AG04449 (cell line): ENCODE measurements around the gene ZSWIM8.
"Not testable (repeated sequence)": the region's sequence is repeated elsewhere in the genome, so short reads cannot be mapped to it uniquely, and the experiment has no call there.

Experiments
- CTCF ChIA-PET: fragments of 350-600 bp; formaldehyde crosslinking; extraction: SDS; loops from one replicate; lab custom pipeline; 2021; ENCODE audit warnings: antibody characterized with exemption; lab: Yijun Ruan, JAX
- POLR2A ChIA-PET: fragments of 400-600, 350-600 bp; formaldehyde crosslinking; extraction: SDS; loops from one replicate; lab custom pipeline; 2020; ENCODE audit warnings: antibody characterized with exemption, inconsistent platforms; lab: Yijun Ruan, JAX
- DNase-seq: peaks from one replicate; pipeline ENCODE4 v3.0.0-alpha.2; 2010; ENCODE audit warnings: low read depth, low spot score
- H3K4me3 ChIP-seq: 2 replicates; pipeline ENCODE4 v1.5.1; 2011; ENCODE audit warnings: low read depth, mild to moderate bottlenecking, control low read depth, low read length
- TF ChIP-seq, protein P1 (sequence below): IDR thresholded peaks from one replicate; pipeline ENCODE4 v1.5.1; 2011; ENCODE audit warnings: mild to moderate bottlenecking, moderate library complexity, low read length, control low read depth, inconsistent platforms; ENCODE audit not compliant: insufficient read depth; ENCODE audit errors: missing control alignments

The ZSWIM8 gene

DNA sequence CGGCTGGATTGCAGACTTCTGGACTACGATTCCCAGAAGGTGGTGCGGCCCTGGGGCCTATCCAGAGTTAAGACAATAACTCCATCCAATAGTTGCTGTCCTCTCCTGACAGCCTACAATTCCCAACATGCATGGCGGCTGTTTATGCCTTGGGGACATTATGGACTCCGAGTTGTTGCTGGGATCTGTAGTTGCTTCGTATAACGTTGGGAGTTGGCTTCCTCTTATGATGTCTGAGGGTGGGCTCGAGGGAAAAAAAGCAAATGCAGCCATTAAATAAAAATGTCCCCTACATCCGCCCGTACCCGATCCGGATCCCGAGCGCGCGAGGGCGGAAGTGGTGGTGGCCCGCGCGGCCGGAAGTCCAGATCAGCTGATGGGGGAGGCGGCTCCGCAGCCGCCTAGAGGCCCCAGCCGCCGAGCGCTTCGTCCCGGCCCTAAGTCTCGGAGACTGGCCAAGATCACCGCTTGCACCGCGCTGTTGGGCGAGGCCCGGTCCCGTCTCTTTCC, at the start of gene ZSWIM8:
TSS of gene ZSWIM8 (plus strand) at position 396 of the 510 bp plus-strand sequence. CDS start 273 bp downstream, outside the sequence.
- peak; percentile 79 for DNase-seq
- ChIA-PET CTCF (interaction anchor here (0.9 to 1.7 kb wide), 4 partner anchors 12 to 94 kb away, joined by 3 to 6 read pairs (median 3); a partner anchor contains a TSS), POLR2A (interaction anchor here (0.7 to 1.8 kb wide), 6 partner anchors 10 to 31 kb away, joined by 3 to 14 read pairs (median 6); a partner anchor contains a TSS)
- H3K4me3 ChIP-seq = peak within 1 kb of the TSS; percentile 89
- TF ChIP-seq, protein P1, sequence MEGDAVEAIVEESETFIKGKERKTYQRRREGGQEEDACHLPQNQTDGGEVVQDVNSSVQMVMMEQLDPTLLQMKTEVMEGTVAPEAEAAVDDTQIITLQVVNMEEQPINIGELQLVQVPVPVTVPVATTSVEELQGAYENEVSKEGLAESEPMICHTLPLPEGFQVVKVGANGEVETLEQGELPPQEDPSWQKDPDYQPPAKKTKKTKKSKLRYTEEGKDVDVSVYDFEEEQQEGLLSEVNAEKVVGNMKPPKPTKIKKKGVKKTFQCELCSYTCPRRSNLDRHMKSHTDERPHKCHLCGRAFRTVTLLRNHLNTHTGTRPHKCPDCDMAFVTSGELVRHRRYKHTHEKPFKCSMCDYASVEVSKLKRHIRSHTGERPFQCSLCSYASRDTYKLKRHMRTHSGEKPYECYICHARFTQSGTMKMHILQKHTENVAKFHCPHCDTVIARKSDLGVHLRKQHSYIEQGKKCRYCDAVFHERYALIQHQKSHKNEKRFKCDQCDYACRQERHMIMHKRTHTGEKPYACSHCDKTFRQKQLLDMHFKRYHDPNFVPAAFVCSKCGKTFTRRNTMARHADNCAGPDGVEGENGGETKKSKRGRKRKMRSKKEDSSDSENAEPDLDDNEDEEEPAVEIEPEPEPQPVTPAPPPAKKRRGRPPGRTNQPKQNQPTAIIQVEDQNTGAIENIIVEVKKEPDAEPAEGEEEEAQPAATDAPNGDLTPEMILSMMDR = no peak

DNA sequence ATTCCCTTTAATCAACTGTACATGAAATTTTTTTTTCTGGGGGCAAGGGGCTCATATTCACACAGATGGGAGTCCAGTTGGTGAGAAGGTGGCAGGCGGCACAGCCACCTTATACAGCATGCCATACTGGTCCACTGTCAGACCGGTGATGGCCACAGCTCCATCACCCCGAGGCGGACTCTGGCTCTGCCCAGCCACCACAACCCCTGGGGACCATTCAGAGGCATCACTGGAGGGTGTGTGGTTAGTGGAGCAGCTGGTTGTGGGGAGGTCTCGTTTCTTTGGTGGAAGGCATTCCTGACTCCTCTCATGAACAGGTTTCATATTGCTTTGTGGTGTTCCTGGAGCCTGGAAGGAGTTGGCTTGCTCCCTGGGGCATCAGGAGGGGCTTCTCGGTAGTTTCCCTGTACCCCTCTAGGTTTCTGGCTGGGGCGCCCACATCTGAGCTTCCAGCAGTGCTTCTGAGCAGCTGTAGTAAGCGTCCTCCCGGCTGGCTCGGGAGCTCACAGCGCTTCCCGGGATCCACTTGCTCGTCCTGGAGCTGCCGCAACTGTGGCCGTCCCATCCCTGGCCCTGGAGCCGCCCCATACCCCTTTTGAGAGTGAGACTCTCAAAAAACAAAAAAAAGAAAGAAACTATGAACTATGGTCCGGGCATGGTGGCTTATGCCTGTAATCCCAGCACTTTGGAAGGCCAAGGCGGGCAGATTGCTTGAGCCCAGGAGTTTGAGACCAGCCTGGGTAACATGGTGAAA, 44.7 kb upstream of the ZSWIM8 start:
- CTCF ChIA-PET, DNase-seq, H3K4me3 ChIP-seq, POLR2A ChIA-PET: not testable (repeated sequence)

DNA sequence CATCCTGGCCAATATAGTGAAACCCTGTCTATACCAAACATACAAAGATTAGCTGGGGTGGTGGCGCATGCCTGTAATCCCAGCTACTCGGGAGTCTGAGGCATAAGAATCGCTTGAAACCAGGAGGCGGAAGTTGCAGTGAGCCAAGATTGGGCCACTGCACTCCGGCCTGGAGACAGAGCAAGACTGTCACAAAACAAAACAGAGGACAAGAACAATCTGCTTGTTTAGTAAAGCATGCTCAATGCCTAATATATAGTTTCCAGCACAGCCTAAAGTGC, 43.0 kb upstream of the ZSWIM8 start:
- no peak for DNase-seq
- TF ChIP-seq, protein P1 = no peak
- H3K4me3 ChIP-seq = no peak overlapping the region
- CTCF ChIA-PET = interaction anchor here (1.1 to 2.1 kb wide), 2 partner anchors 11 to 213 kb away, joined by 3 to 5 read pairs; no protein-coding TSS in a partner anchor
- POLR2A ChIA-PET = interaction anchor here (3.7 kb wide), 1 partner anchor 11 kb away, joined by 28 read pairs; no protein-coding TSS in a partner anchor

- TF ChIP-seq, protein P1 = no peak
- ChIA-PET CTCF (interaction anchor here (0.9 to 2.1 kb wide), 2 partner anchors 136 to 214 kb away, joined by 3 to 5 read pairs; no protein-coding TSS in a partner anchor), POLR2A (interaction anchor here (1.4 to 3.7 kb wide), 2 partner anchors 12 to 28 kb away, joined by 8 to 28 read pairs; a partner anchor contains a TSS)
- no peak for DNase-seq
- H3K4me3 ChIP-seq = peak overlapping the region; percentile 97
These were observed 42.0 kb upstream of the ZSWIM8 start for GRCh38 chr10:73743327-73743904.

DNA sequence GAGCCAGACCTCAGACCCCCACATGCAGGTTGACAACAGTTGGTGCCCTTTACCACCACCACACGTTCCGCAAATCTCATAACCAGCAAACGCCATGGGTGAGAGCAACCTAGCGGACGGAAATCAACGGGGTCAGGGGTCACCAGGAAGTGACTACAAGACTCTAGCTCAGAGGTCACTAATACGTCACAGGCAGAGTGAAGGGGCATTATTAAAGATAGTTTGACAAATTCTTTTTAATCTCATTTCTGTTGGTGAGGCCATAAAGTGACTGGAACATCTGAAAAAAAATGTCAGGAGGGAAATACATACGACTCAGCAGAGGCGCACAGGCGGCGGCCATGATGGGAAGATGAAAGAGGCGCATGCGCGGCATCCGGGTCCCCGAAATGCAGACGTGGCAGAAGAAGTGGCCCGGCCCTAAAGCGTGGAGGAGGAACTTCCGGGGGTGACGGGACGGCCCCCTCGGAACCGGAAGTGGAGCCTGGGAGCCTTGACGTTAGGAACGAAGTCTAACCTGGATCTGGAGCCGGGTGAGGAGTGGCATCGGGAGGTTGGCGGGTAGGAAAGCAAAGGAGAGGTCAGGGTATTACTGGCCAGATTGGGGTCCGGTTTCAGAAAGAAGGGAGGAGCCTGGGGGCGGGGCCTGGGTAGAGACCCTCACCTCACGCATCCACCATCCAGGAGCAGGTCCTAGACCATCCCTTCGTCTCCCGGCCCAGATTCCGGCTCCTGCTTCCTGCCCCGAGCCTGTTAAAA, 41.3 kb upstream of the ZSWIM8 start, which contains the start of gene SEC24C:
TSS of gene SEC24C (plus strand) at position 468 of the 759 bp plus-strand sequence. CDS start 2,461 bp downstream, outside the sequence.
- POLR2A ChIA-PET = interaction anchor here (0.8 to 3.7 kb wide), 6 partner anchors 10 to 248 kb away, joined by 3 to 28 read pairs (median 6); partner anchors contain the start of genes CHCHD1 and PPP3CB
- TF ChIP-seq, protein P1 = no peak
- H3K4me3 ChIP-seq = peak within 1 kb of the TSS; percentile 97
- DNase-seq = peak; percentile 65
- CTCF ChIA-PET = interaction anchor here (0.9 to 2.1 kb wide), 3 partner anchors 104 to 215 kb away, joined by 3 to 5 read pairs (median 3); no protein-coding TSS in a partner anchor

- no peak for DNase-seq
- TF ChIP-seq, protein P1 = no peak
- CTCF ChIA-PET = interaction anchor here (0.9 kb wide), 1 partner anchor 104 kb away, joined by 3 read pairs; no protein-coding TSS in a partner anchor
- H3K4me3 ChIP-seq = peak overlapping the region; percentile 97
- POLR2A ChIA-PET = interaction anchor here (0.8 to 3.7 kb wide), 5 partner anchors 11 to 249 kb away, joined by 3 to 28 read pairs (median 4); partner anchors contain the start of genes CHCHD1 and PPP3CB
These were observed 40.8 kb upstream of the ZSWIM8 start for GRCh38 chr10:73744664-73744975.
